Immature natural killer cell (primary cell): ENCODE data around the gene AAK1. TPM values are rescaled to one million over a fixed set of nuclear protein-coding genes. Genes with fewer than 3 reads are reported as not detected.

ENCODE experiments used
- DNase-seq, 3 donors: peaks; one replicate each; pipeline ENCODE4 v3.0.0; 2022; ENCODE audit warnings: mixed read lengths in 1 of 3
- H3K27ac Mint-ChIP-seq, 6 donors: one replicate each; pipeline ENCODE4 v1.8.0; 2020; ENCODE audit warnings: mixed read lengths in 6 of 6, mild to moderate bottlenecking in 5 of 6, inconsistent platforms in 4 of 6, moderate library complexity in 3 of 6
- H3K27me3 Mint-ChIP-seq, 3 donors: one replicate each; pipeline ENCODE4 v1.8.0; 2020 to 2021; ENCODE audit warnings: low read depth in 3 of 3, mild to moderate bottlenecking in 3 of 3, mixed read lengths in 3 of 3, moderate library complexity in 3 of 3, inconsistent platforms in 1 of 3
- H3K36me3 Mint-ChIP-seq, 3 donors: one replicate each; pipeline ENCODE4 v1.8.0; 2020; ENCODE audit warnings: mixed read lengths in 3 of 3, inconsistent platforms in 2 of 3, mild to moderate bottlenecking in 2 of 3
- H3K4me1 Mint-ChIP-seq, 2 donors: one replicate each; pipeline ENCODE4 v1.8.0; 2020; ENCODE audit warnings: inconsistent platforms in 2 of 2, mild to moderate bottlenecking in 2 of 2, mixed read lengths in 2 of 2, moderate library complexity in 1 of 2
- H3K4me3 Mint-ChIP-seq, 5 donors: one replicate each; pipeline ENCODE4 v1.8.0; 2020; ENCODE audit warnings: mild to moderate bottlenecking in 5 of 5, mixed read lengths in 5 of 5, inconsistent platforms in 3 of 5, moderate library complexity in 3 of 5
- H3K9me3 Mint-ChIP-seq, 6 donors: one replicate each; pipeline ENCODE4 v1.8.0; 2020; ENCODE audit warnings: mild to moderate bottlenecking in 6 of 6, mixed read lengths in 6 of 6, inconsistent platforms in 4 of 6, moderate library complexity in 3 of 6
- polyA plus RNA-seq, 3 donors: library from polyadenylated mRNA; unstranded; fragments of 300-500 nt; fragmentation: Illumina TruSeq; gene quantifications; one replicate each; pipeline ENCODE4 v1.2.3, GENCODE V29; 2021

Gene AAK1
- polyA plus RNA-seq, 3 donors from 2014 or later, result 23.1 to 121 (median 38.2) TPM

DNA sequence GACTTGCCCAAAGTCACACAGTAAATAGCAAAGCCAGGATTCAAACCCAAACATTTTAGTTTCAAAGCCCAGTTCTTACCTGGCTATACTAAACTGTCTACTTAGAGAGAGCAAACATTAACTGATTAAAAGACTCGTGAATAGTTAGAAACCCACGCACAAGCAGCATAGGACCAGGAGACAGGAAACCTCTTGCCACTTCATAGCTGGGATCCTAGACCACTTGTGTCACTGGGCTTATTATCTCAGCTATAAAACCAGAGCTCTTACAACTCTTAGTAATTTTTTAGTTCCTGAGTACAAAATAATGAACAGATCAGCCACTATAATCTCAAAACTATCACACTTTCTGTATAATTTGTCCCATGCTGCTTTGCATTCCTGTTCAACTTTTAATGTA, 2.4 kb upstream of the AAK1 start:
- Mint-ChIP-seq H3K36me3 (no peaks in the 10 kb centered on the region), H3K27me3 (peaks cover 11 to 31% (median 19%) of the 10 kb centered on the region in 3 donors), H3K4me3 (peak overlapping the region; percentile 85 to 98 (median 93)), H3K27ac (peak overlapping the region; percentile 82 to 98 (median 96)), H3K4me1 (peaks cover 71 to 74% of the 10 kb centered on the region in 2 donors), H3K9me3 (no peaks in the 10 kb centered on the region)
- DNase-seq, result peak in 2 of 3 donors; percentile 13 to 28

GRCh38 chr2:69645031-69645431, 1.5 kb upstream of the AAK1 start:
- Mint-ChIP-seq H3K9me3 (no peaks in the 10 kb centered on the region), H3K4me1 (peaks cover 71 to 74% of the 10 kb centered on the region in 2 donors), H3K27me3 (peaks cover 11 to 28% (median 19%) of the 10 kb centered on the region in 3 donors), H3K4me3 (peak overlapping the region; percentile 85 to 98 (median 93)), H3K36me3 (no peaks in the 10 kb centered on the region), H3K27ac (peak overlapping the region; percentile 82 to 98 (median 96))
- peak; percentile 37 to 64 (median 58) for DNase-seq

- Mint-ChIP-seq H3K27me3 (peaks cover 11 to 26% (median 19%) of the 10 kb centered on the region in 3 donors), H3K27ac (peak overlapping the region; percentile 82 to 98 (median 96)), H3K9me3 (no peaks in the 10 kb centered on the region), H3K4me1 (peaks cover 74 to 76% of the 10 kb centered on the region in 2 donors), H3K36me3 (no peaks in the 10 kb centered on the region), H3K4me3 (peak overlapping the region; percentile 85 to 98 (median 93))
- no peak for DNase-seq
Measured at GRCh38 chr2:69644506-69644979, 1.0 kb upstream of the AAK1 start.

DNA sequence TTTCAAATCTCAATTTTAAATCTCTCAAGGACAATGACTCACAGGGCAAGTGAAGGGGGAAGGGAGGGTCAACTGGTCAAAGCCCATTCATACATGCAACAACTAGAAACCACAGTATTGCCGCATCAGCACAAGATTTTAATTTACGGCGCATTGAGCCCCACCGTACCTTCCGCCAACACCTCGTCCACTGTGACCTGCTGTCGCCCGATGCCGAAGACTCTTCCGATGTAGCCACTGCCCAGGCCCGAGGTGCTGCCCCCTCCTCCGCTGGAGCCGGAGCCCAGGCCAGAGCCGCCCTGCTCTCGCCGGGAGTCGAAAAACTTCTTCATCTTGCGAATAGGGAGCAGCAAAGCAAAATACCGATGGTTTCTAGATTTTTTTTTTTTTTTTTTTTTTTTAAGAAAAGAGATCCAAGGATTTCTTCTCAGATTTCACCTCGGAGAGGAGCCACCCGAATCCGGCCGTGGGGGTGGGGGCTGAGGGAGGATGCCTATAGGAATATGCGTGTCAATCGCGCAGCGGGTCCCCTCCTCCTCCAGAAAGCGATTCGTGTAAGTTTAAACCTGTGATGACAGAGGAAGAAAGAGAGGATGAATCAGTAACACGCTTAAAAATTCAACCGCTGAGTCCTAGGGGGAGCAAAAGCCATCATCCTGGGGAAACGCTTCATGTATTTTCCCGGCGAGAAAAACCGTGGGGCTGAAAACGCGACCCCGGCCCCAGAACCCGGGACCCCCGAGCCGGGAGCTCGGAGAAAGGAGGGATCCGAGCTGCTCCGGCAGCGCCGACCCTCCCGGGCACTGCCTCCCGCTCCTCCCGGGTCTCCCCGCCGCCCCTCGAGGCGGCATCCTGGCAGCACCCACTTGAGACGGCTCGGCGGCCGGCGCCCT, 584 bp downstream of the AAK1 start:
- H3K36me3 Mint-ChIP-seq, result no peaks in the 10 kb centered on the region
- peak overlapping the region; percentile 89 to 98 (median 97) for H3K4me3 Mint-ChIP-seq
- H3K27ac Mint-ChIP-seq, result peak overlapping the region; percentile 82 to 98 (median 94)
- DNase-seq, result peak; percentile 43 to 46 (median 45)
- peaks cover 81 to 84% of the 10 kb centered on the region in 2 donors for H3K4me1 Mint-ChIP-seq
- no peaks in the 10 kb centered on the region for H3K9me3 Mint-ChIP-seq
- H3K27me3 Mint-ChIP-seq, result peaks cover 11 to 21% (median 19%) of the 10 kb centered on the region in 3 donors

GRCh38 chr2:69641887-69642708, 1.4 kb downstream of the AAK1 start:
- Mint-ChIP-seq H3K4me3 (peak overlapping the region; percentile 89 to 98 (median 97)), H3K36me3 (no peaks in the 10 kb centered on the region), H3K9me3 (no peaks in the 10 kb centered on the region), H3K27me3 (peaks cover 11 to 21% (median 19%) of the 10 kb centered on the region in 3 donors), H3K27ac (peak overlapping the region; percentile 82 to 98 (median 94)), H3K4me1 (peaks cover 86% of the 10 kb centered on the region in 2 donors)
- no peak for DNase-seq

- Mint-ChIP-seq H3K4me1 (peaks cover 84 to 85% of the 10 kb centered on the region in 2 donors), H3K27me3 (peaks cover 10 to 21% (median 19%) of the 10 kb centered on the region in 3 donors), H3K9me3 (no peaks in the 10 kb centered on the region), H3K4me3 (peak overlapping the region; percentile 89 to 98 (median 97)), H3K27ac (peak overlapping the region; percentile 82 to 98 (median 94)), H3K36me3 (no peaks in the 10 kb centered on the region)
- DNase-seq, result no peak
Measured at GRCh38 chr2:69641471-69641870, 2.1 kb downstream of the AAK1 start.

DNA sequence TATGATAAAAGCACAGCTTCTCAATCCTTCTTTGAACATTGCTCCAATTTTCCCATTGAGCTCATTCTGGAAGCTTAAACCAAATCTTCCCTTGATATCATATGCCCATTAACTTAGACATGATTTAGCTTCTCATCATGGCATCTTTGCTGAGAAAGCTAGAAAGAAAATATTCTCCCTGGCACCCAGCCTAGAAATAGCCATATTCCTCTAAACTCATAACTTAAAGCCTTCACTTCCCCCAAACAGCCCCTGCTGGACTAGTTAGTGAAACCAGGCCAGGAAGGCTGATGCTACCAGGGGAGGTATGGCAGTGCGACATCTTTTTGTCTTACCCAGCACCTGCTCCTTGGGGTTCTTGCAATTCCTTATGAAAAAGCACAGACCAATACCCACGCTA, 4.3 kb downstream of the AAK1 start:
- no peaks in the 10 kb centered on the region for H3K36me3 Mint-ChIP-seq
- H3K4me1 Mint-ChIP-seq, result peaks cover 79 to 82% of the 10 kb centered on the region in 2 donors
- H3K9me3 Mint-ChIP-seq, result no peaks in the 10 kb centered on the region
- H3K27me3 Mint-ChIP-seq, result peaks cover 7 to 15% (median 13%) of the 10 kb centered on the region in 3 donors
- peak overlapping the region; percentile 19 to 96 (median 82) for H3K27ac Mint-ChIP-seq
- peak overlapping the region; percentile 20 to 98 (median 95) for H3K4me3 Mint-ChIP-seq
- no peak for DNase-seq

DNA sequence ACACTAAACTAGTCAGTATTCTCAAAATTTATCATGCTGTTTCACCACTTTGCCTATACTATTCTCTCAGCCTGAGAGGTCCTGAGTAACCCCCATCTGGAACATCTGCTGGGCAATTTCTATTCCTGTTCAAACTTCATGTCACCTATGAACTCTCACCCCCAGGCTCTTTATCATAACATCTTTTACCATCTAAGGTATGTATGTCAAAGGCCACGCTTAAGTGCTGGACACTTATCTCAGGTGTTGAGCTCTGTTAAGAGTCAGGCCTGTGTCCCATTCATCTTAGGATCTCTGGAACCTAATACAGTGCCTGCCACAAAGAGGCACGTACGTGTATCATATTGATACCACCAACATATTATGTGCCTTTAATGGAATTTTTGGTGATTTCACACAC, 4.9 kb downstream of the AAK1 start:
- H3K9me3 Mint-ChIP-seq, result no peaks in the 10 kb centered on the region
- H3K27ac Mint-ChIP-seq, result peak overlapping the region; percentile 23 to 90 (median 48)
- peaks cover 2 to 8% (median 7%) of the 10 kb centered on the region in 3 donors for H3K27me3 Mint-ChIP-seq

DNA sequence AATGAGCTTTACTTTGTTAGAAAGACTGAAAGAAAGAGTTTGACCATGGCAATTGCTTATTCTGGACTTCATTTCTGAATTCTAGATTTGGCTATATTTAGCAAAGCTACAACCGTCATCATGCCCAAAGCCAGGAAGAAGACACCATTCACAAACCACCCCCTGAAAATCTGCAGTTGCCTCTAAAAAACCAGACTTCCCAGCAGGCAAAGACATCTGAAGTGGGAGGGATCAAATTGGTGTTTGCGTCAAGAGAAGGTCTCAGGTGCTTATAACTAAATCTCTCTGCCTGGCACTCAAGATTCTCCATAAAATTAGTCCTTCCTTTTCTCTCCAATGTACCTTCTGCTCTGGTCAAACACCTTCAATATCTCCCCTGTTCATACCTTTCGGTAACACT, 5.6 kb downstream of the AAK1 start:
- Mint-ChIP-seq H3K4me1 (peaks cover 81 to 91% of the 10 kb centered on the region in 2 donors), H3K9me3 (no peaks in the 10 kb centered on the region), H3K36me3 (no peaks in the 10 kb centered on the region), H3K4me3 (peak overlapping the region; percentile 2 to 40 (median 24)), H3K27me3 (peaks cover 2 to 5% (median 4%) of the 10 kb centered on the region in 3 donors), H3K27ac (peak overlapping the region; percentile 23 to 90 (median 48))
- DNase-seq, result no peak

More for the DNA sequence above, 4.9 kb downstream of the AAK1 start:
- no peak for DNase-seq
- Mint-ChIP-seq H3K4me1 (peaks cover 81 to 88% of the 10 kb centered on the region in 2 donors), H3K36me3 (no peaks in the 10 kb centered on the region), H3K4me3 (peak overlapping the region in 4 of 5 donors; percentile 3 to 40 (median 20))

- Mint-ChIP-seq H3K27me3 (no peaks in the 10 kb centered on the region), H3K9me3 (no peaks in the 10 kb centered on the region), H3K36me3 (no peaks in the 10 kb centered on the region), H3K27ac (no peak overlapping the region), H3K4me1 (peaks cover 78 to 88% of the 10 kb centered on the region in 2 donors), H3K4me3 (no peak overlapping the region)
- no peak for DNase-seq
Measured at GRCh38 chr2:69636395-69636794, 7.1 kb downstream of the AAK1 start.

DNA sequence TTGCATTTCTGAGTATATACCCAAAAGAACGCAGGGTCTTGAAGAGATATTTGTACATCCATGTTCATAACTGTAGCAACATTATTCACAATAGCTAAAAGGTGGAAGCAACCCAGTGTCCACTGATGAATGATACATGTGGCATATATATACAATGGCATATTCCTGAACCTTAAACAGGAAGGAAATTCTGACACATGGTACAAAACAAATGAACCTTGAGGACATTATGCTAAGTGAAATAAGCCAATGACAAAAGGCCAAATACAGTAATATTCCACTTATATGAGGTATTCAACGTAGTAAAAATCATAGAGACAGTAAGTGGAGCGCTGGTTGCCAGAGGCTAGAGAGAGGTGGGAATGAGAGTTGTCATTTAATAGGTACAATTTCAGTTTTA, 8.1 kb downstream of the AAK1 start:
- no peaks in the 10 kb centered on the region for H3K9me3 Mint-ChIP-seq
- H3K36me3 Mint-ChIP-seq, result no peaks in the 10 kb centered on the region
- no peaks in the 10 kb centered on the region for H3K27me3 Mint-ChIP-seq
- peak overlapping the region in 5 of 6 donors; percentile 13 to 74 (median 56) for H3K27ac Mint-ChIP-seq
- H3K4me3 Mint-ChIP-seq, result peak overlapping the region in 2 of 5 donors; percentile 14 to 41
- H3K4me1 Mint-ChIP-seq, result peaks cover 78 to 88% of the 10 kb centered on the region in 2 donors
- no peak for DNase-seq

DNA sequence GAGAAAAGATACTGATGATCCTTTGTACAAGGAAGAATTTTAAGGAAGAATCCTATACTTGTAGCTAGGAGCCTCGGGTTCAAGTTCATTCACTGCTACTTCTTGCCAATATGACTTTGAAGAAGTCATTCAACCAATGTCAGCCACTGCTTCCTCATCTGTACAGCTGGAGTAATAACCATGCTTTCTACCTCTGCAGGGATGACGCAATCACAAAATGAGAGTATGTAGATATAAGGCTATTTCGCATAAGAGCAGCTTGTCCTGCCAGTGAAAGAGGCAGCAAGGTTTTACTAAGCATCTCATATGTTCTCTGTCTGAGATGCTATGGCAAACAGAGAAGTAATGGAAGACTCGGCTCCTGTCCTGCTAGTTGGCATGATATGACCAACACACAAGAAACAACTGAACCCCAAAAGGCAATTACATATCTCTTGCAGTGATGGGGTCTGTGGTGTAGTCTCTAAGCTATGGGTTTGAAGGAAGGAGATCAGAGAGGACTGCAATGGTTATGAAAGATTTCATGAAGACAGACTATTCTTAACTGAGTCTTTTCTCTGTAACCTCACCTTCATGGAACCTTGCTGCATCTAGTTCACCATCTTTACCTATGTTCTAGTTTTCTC, 9.2 kb downstream of the AAK1 start:
- Mint-ChIP-seq H3K4me1 (peaks cover 69 to 79% of the 10 kb centered on the region in 2 donors), H3K27ac (peak overlapping the region; percentile 3 to 84 (median 54)), H3K27me3 (no peaks in the 10 kb centered on the region), H3K4me3 (no peak overlapping the region), H3K9me3 (no peaks in the 10 kb centered on the region), H3K36me3 (no peaks in the 10 kb centered on the region)
- no peak for DNase-seq

DNA sequence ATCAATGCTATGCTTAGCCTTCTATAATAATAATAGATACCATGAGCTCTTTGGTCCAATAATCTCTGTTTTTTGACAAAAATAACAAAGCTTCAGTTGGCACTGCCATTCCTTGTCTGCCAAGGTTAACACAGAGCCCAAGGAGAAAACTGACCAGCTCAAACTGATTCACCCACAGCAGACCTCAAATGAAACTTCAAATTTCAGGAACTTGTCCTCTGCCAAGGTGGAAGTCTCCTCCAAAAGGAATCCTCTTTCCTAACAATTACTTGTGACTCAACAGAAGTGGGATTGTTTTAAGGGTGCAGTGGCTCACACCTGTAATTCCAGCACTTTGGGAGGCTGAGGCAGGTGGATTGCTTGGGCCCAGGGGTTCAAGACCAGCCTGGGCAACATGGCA, 12.1 kb downstream of the AAK1 start:
- no peak overlapping the region for H3K4me3 Mint-ChIP-seq

More for the DNA sequence above, 12.1 kb downstream of the AAK1 start:
- Mint-ChIP-seq H3K9me3 (no peaks in the 10 kb centered on the region), H3K4me1 (peaks cover 44 to 53% of the 10 kb centered on the region in 2 donors), H3K36me3 (no peaks in the 10 kb centered on the region), H3K27me3 (no peaks in the 10 kb centered on the region), H3K27ac (peak overlapping the region in 2 of 6 donors; percentile 50 to 73)
- DNase-seq, result no peak
